NCI-H82 treated with DMSO at 0.1 percent for 48 hours (cell line): ENCODE data around the gene GPC5.

Experiments used
- DNase-seq: peaks from one replicate; lab custom pipeline; 2025; ENCODE audit not compliant: unreplicated experiment; lab: John Stamatoyannopoulos, UW

Gene GPC5

DNA sequence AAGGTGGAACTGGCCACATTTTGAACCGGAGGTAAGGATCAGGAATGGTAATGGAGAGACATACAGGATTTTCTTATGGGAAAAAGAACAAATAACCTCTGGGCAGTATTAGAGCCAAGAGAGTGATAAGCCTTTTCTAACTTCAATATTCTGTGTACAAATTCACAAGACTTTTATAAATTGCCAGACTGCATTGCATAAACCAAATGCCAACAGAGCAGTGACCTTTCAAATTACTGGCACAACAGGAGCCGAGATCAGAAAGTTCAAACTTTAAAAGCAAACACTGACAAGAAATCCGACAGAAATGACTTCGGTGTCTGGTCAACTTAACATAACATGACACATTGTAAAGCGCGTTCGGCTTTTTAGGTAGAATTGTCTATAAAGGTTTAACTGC, 737.1 kb downstream of the GPC5 start:
- no peak for DNase-seq

DNA sequence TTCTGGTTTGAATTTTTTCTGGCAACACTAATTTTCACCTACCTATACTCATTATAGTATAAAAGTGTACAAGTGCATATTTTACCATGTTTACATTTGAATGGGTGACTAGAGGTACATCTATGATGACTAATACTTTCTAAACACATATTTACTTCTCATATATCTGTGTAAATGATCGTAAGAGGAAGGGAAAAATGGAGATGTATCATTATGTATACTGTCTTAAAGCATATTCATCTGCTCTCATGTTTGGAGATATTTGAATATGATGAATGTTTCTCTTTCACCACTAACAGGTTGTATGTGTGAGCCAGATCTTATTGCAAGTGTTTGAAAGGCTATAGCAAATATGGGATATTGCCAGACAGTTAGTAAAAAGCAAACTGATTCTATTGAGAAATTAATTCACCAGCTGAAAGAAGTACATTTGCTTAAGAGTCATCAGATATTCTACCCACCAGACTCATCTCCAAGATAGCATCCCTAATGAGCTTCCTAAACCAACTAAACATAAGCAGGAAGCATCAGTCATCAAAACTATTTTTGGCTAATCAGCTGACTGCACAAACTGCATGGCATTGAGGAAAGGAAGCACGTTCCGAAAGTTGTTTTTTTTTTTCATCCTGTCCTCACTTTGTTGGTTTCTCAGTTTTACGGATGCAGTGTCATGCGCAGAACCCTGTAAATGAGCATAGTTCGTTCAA, 738.2 kb downstream of the GPC5 start:
- DNase-seq, result peak; percentile 28

DNA sequence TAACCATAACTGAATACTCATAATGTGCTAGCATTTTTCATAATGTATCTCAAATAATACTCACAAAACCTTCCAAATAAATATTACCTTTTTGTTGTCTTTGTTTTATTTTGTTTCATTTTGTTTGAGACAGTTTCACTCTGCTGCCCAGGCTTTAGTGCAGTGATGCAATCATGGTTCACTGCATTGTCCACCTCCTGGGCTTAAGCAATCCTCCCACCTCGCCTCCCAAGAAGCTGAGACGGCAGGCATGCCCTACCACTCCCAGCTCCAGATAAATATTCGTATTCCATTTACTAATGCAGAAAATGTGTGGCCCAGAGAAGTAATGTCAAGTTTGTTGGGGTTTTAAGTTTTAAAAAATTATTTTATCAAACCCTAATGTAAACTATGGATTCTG, 739.1 kb downstream of the GPC5 start:
- DNase-seq, result no peak

DNA sequence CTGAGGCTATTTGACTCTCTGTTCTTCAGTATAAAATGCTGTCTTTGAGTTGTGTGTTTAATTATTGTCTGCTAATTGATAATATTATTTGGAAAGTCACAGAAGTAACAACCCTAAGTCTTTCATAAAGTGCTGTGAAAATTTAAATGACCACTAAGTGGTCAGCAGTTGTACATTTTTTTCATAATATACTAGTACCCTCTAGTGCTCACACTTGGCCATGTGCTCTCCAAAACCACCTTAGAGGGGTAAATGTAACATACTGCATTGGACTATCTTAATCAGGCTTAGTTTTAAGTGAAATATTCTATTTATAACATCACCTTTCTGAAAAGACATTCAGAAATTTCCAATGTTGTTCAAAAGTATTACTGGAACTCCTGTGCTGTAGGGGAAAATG, 745.3 kb downstream of the GPC5 start:
- DNase-seq, result peak; percentile 46

DNA sequence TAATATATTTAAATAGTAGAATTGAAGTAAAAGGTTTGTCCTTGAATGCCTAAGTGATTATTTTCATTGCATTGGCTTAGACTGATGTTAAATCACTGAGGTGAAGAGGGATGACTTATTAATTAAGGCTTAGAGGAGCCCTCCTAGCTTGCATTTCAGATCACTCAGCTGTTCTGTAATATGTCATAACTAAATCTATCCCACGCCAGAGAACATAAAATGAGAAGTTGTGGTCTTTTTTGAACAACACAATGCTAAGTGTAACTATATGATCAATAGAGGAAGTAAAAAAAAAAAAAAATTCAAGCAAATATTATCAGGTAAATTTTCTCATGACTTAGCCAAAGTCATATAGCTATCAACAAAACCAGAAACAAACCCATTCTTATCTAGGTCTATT, 752.2 kb downstream of the GPC5 start:
- no peak for DNase-seq

DNA sequence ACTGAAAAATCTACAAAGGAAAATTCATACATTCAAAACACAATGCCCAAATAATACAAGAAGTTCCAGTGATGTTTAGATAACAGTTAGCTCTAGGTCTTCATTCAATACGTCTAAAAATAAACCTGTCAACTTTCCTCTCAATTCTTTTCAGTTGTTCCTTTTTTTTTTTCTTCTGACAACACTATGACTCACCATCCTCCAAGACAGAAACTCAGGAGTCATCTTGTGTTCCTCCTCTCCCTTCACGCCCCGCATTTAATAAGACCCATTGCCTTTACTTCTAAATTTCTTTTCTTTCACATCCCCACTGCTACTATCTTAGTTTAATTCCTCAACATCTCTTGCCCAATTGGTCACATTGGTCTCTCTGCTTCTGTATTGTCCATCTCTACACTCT, 759.9 kb downstream of the GPC5 start:
- no peak for DNase-seq

DNA sequence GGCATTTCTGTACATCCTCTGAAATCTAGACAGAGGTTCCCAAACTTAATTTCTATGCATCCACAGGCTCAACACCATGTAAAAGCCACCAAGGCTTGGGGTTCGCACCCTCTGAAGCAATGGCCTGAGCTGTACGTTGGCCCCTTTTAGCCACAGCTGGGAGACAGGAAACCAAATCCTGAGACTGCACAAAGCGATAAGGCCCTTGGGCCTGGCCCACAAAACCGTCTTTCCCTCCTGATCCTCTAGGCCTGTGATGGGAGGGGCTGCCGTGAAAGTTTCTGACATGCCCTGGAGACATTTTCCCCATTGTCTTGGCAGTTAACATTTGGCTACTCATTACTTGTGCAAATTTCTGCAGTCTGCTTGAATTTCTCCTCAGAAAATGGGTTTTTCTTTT, 766.4 kb downstream of the GPC5 start:
- DNase-seq, result no peak

DNA sequence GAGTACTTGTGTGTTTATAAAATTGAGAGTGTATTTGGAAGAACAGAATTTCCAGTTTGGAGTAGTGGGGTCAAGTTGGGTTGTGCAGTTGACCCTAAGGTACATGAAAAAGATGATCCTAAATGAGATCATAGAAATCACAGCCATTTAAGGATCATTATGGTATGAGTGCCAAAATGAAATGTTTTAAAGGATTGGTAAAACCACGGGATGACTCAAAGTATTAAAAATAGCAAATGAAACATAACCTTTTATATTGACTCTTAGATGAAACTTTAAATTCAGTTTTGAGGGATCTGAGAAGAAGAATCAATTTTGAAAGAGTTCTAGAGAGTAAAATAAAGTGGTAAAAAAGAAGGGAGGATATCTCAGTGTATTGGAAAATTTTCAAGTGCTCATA, 773.8 kb downstream of the GPC5 start:
- no peak for DNase-seq

DNA sequence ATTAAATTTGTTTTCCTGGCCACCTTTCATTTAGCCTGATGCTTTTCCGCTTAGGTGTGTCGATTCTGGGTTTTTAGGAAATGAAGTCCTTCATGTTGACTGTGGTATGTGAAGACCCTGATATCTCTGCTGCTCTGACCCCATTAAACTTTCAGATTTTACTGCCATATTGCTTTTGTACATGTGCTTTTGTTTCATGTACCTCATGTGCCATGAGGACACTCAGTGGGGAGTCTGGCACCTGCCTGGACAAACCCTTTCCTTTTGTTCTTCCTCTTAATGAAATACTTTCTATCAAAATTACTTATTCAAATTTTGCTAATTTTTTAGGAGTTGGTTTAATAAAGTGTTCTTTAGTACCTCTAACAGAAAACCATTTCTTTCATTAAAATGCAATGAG, 774.8 kb downstream of the GPC5 start:
- no peak for DNase-seq

DNA sequence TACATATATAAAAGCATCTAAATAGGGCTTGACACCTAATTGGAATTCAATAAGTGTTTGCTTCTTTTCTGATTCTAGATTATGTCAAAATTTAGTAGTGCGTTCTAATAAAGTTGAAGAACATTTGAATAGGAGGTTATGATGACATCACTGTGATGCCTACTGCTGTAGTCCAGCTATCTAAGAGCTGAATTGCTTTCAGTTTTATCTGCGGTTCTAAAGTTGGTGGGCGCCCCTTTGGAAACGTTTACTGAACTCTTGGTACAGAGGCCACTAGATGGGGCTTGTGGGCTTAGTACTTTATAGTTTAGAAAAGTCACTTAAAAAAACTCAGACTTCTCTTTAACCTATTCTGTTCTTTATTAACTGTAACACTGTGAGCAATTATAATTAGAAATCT, 776.9 kb downstream of the GPC5 start:
- DNase-seq, result peak; percentile 57

DNA sequence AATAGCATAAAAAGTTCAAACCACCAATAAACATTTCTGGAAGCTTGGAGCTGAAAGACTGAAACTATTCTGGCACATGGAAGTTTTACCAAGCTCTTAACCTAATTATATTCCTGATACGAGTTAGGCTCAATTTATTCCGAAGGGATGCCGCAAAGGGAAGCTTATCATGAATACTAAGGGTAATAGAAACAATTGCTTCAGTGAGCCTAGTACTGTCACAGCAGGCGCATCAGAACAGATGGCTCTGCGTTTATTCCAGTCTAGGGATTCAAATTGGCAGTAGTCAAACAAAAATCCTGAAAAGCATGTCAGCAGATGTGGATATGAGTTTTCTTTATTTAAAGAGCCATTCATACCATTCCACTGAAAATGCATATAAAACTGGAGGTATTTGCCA, 779.5 kb downstream of the GPC5 start:
- no peak for DNase-seq

DNA sequence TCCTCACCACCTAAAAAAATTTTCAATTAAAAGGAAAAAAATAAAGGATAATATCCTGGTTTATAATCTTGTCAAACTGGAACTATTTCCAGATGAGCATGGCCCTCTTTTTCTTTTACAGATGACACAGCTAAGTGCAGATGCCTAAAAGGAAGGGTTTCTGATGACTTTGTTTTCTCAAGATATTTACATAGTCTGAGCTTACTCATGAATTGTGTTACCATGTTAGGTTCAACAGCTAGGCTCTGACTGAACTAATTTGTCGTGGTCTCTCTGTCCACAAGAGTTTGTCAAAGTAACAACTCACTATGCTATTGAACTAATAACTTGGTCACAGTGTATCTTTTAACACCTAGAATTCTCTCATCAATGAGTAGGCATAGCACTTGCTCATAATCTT, 780.8 kb downstream of the GPC5 start:
- no peak for DNase-seq

DNA sequence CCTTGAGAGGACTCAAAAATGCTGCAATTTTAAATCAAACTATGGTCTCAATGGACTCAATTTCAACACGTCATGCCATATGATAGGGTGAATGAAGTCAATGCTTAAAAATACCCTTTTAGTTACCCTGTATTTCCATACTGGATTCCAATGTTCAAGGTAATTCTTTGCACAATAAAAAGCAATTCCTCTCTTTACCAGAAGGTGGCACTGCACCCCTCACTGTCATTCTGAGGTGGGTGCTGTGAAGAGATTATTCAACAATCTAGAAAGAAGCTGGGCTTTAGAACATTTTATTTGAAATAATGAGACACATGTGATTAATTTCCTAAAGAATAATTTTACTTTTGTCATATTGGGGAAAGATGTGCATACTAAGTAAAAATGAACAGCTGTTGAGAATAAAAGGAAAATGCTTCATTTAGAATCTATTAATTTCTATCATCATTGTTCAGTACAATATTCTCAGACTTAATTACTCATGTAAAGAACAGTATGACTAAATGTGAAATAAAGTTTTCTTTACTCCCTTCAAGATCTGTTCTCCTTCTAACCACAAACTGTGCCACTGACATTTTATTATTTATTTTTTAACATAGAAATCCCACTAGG, 789.1 kb downstream of the GPC5 start:
- peak; percentile 36 for DNase-seq

DNA sequence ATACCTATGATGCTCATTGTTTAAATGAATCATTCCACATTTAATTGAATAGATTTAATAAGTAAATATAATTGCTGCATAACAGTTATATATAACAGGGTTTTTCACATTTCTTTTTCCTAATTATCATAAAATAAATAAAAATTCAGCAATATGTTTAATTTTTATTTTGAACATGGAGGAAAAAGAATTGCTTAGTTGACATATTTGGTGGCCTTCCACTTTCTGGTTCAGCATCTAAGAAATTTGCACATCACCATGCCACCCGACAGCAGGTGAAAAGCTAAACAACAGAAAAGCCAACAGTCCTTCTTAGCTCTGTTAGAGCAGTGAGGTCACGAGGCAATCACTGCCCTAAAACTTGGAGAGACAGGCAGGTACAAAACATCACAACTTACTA, 790.2 kb downstream of the GPC5 start:
- DNase-seq, result no peak

DNA sequence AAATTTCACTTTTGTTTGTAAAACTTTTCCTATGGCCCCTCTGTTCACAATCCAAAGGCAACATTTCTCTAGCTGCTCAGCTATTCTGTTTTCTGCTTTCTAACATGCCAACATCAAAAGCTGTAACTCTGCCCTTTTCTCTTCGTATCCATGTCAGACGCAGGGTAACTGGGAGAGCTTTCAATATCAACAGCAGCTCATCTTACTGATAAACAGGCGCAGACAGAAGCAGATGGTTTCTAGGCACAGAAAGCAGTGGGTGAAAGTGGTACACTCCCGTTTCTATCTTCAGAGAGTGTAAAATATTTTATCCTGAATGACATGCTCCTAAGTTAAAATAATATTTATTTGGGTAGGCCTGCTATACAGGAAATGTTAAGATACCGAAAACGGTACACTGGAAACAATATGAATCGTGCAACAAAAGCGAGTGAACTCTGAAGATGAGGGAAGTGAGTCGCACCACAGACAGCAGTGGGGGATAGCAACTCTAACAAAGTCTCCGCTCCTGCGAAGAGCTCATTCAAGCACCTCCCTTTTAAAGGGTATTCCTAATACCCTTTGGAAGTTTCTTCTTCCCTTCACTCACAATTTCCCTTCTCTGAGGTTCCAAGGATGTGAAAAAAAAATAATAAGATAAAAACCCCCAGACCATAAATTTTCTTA, 798.3 kb downstream of the GPC5 start:
- DNase-seq, result no peak

DNA sequence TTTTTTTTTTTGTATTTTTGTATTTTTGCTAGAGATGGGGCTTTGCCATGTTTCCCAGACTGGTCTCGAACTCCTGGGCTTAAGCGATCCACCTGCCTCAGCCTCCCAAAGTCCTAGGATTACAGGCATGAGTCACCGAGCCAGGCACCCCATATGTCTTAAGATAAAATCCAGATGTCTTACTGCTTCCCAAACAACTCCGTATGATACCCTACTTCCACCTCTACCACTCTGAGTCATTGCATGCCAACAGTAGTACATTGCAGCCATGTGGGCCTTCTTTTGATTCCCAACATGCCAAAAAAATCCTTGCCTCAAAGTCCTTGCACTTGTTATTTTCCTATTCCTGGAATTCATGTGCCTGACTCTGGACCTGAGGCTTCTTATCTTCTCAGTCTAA, 799.2 kb downstream of the GPC5 start:
- no peak for DNase-seq

DNA sequence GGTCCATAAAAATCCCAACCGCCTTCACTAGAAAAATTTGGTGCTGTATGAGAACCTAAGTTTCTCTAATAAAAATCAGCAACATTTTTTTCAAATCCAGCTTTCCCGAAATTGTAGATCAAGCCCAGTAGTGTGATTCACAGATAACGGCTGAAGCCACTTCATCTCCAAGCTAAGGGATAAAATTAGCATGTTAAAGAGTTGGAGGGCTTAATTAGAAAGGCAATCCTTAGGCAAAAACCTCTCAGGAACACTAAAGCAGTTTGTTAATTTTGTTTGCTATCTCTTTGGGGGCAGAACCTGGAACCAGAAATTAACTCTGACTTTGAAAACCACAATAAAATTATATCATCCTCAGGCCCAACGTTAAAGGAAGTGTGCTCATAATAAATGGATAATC, 820.2 kb downstream of the GPC5 start:
- DNase-seq, result no peak

DNA sequence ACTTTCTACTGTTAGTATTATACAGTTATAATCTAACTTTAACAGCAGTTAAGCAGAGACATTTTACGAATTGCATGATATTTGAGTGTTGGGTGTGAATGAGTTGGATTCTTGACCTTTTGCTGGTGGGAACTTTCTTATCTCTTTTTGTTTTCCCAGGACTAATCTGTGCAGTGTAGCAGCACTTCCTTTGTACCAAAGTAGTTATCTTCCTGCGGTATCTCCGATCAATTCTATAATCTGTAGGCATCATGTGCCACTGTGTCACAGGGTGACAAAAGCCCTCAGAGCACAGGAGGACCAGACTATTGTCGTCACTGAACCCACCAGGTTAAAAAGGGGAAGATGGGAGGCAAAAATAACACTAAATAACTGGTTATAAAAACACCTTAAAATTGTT, 823.5 kb downstream of the GPC5 start:
- DNase-seq, result no peak

DNA sequence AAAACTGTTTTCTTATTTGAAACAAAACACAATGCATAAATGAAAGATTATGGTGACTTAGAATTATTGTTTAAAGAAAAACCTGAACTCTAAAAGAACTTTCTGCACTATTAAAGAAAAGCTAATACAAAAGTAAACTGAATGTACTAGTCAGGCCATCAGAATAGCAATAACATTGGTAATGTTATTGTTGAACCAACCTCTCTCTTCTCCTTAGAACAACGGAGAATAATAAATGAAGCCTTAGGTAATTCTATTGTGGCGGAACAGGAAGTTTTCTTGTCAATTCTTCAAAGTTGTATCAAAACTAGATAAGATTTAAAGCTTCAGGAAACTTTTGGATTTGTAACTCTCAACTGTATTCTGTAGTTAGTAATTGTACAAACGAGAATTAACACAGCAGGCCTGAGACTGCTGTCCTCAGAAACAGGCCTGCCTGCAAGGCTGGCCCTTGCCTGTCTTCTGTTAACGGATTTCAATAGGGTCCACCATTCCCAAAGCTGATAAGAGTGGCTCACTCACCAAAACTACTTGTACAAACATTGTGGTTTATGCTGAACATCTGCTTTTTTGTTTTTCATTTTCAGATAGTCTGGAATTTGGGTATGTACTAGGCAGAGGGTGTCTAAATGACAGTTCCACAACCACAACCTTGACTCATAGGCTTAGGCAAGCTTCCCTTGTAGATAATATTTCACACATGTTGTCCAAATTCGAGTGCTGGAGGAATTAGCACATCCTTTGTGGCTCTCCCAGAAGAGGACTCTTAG, 825.8 kb downstream of the GPC5 start:
- DNase-seq, result no peak

DNA sequence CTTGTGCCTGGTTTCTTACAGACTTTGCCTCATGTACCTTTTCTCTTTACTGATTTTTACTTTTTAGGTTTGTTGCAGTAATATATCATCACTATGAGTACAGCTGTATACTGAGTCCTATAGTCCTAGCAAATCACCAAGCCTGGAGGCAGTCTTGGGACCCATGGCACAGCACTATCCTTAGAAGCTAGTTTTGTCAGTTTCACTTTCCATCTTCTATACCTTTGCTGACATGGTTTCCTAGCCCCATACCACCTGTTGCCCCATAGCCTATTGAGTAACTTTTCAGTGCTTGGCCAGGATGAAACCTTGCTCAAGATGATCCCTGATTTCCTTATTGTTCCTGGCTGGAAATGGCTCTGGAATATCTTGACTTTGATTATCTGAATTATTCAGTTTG, 826.4 kb downstream of the GPC5 start:
- DNase-seq, result no peak

DNA sequence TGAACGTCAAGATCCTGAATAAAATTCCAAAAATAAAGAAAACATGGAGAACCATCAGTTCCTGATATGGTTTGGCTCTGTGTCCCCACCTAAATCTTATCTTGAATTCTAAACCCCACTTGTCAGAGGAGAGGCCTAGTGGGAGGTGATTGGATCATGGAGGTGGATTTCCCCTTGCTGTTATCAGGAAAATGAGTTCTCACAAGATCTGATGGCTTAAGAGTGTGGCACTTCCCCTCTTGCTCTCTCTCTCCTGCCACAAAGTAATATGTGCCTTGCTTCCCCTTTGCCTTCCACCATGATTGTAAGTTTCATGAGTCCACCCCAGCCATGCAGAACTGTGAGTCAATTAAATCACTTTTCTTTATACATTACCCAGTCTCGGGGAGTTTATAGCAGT, 827.4 kb downstream of the GPC5 start:
- DNase-seq, result no peak

DNA sequence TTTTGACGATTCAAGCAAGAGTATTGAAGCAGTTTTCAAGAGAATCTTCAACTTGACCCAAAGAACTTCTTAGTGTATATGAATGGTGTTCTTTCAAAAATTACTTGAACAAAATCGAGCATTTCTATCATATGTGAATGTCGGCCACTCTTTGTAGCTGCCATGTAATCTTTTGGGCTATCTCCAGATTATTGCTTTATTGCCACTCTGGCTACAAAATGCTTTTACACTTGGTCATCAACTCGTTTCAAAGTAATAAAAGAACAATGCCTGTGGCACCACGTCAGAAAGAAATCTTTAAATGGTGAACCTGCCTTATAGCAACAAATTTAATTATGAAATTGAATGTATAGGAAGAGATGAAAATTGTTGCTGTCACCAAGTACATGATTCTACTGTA, 834.5 kb downstream of the GPC5 start:
- DNase-seq, result no peak
